Type B pancreatic cell (in vitro differentiated cells): Measurements from ENCODE around the gene DDX49. TPM values are rescaled to one million over a fixed set of nuclear protein-coding genes. Genes with fewer than 3 reads are reported as not detected.
"Not testable (repeated sequence)": the region's sequence is repeated elsewhere in the genome, so short reads cannot be mapped to it uniquely, and the experiment has no call there.

Experiments
- DNase-seq: peaks from one replicate; pipeline ENCODE4 v3.0.0; 2021; ENCODE audit warnings: mixed read lengths; ENCODE audit not compliant: unreplicated experiment; ENCODE audit errors: extremely low spot score
- H3K27ac Mint-ChIP-seq: 2 replicates; pipeline ENCODE4 v1.8.0; 2021; ENCODE audit warnings: mild to moderate bottlenecking, mixed read lengths
- H3K27me3 Mint-ChIP-seq: 2 replicates; pipeline ENCODE4 v1.8.0; 2021; ENCODE audit warnings: mixed read lengths
- H3K36me3 Mint-ChIP-seq: 2 replicates; pipeline ENCODE4 v1.8.0; 2021; ENCODE audit warnings: mixed read lengths
- H3K4me1 Mint-ChIP-seq: one replicate; pipeline ENCODE4 v1.8.0; 2021; ENCODE audit warnings: mixed read lengths; ENCODE audit not compliant: unreplicated experiment
- H3K4me3 Mint-ChIP-seq: 2 replicates; pipeline ENCODE4 v1.8.0; 2021; ENCODE audit warnings: mild to moderate bottlenecking, mixed read lengths
- H3K9me3 Mint-ChIP-seq: 2 replicates; pipeline ENCODE4 v1.8.0; 2021; ENCODE audit warnings: mixed read lengths
- CTCF ChIP-seq: fragments of 200-600 bp; sonication (generic); conservative IDR thresholded peaks from 2 replicates; pipeline ENCODE4 v1.5.0; 2021; ENCODE audit warnings: antibody characterized with exemption, mild to moderate bottlenecking
- total RNA-seq: library from RNA; stranded (reverse); gene quantifications from 2 replicates; pipeline ENCODE4 v1.2.1, GENCODE V29; 2021; ENCODE audit warnings: low replicate concordance

The DDX49 gene
- total RNA-seq, 1 donor from 2014 or later = 58.3 TPM

DNA sequence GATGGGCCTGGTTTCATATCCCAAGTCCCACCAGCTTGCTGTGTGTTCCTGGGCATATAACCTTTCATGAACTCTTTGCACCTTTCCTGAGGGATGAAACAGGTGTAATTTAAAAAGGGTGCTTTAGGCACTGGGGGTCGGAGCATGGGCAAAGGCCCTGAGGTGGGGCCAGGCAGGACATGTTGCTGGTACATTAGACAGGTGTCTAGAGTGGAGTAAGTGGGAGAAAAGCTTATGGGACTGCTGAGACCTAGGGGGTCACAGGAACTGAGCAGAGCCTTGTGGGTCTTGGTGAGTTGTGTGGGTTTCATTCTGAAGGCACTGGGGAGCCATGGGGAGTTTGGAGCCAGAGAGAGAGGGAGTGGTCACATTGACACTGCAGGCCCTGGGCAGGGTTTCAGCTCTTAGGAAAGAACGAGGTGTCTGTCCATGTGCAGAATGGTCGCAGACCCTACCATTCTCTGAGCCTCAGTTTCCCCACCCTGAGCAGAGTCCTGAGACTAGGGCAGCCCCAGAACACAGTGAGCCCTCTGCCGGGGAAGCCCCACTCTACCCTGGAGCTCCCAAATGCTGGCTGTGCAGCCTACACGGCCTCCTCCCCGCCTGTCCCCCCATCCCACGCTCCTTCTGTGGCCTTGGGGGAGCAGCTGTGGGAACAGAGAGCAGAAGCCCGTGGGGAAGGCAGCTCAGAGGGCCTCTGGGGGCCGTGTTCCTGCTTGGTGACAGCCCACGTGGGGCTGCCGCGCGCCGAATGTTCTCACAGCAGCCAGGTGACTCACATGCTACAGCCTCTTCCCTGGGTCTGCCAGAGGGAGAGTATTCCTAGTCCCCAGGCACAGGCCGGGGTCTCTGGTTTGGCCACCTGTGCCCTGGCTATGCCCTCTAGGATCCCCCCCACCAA is 28.8 kb downstream of the DDX49 start:
- DNase-seq = no peak
- peaks cover 8% of the 10 kb centered on the region for H3K27me3 Mint-ChIP-seq
- no peaks in the 10 kb centered on the region for H3K4me1 Mint-ChIP-seq
- no peak for TF ChIP-seq CTCF
- no peaks in the 10 kb centered on the region for H3K36me3 Mint-ChIP-seq
- no peak overlapping the region for H3K27ac Mint-ChIP-seq
- no peaks in the 10 kb centered on the region for H3K9me3 Mint-ChIP-seq
- H3K4me3 Mint-ChIP-seq = no peak overlapping the region

DNA sequence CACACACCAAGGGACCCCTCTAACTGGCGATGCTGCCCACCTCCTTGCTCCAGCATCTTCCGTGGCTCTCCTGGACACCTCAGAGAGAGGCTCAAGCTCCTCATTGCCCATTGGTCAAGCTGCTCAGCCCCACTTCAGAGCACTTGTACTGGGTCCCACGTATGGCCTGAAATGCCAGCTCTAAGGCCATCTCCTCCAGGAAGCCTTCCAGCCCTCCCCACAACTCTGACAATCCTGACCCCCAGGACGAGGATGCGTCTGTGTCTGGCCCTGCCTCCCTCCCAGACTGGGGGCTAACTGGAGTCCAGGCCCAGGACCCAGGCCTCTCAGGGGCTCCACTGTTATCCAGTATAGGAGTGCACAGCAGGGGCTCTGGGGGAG is 29.5 kb downstream of the DDX49 start:
- Mint-ChIP-seq H3K27me3 (peaks cover 8% of the 10 kb centered on the region), H3K36me3 (no peaks in the 10 kb centered on the region), H3K4me3 (no peak overlapping the region), H3K27ac (no peak overlapping the region), H3K9me3 (no peaks in the 10 kb centered on the region), H3K4me1 (no peaks in the 10 kb centered on the region)
- TF ChIP-seq CTCF = no peak
- no peak for DNase-seq

DNA sequence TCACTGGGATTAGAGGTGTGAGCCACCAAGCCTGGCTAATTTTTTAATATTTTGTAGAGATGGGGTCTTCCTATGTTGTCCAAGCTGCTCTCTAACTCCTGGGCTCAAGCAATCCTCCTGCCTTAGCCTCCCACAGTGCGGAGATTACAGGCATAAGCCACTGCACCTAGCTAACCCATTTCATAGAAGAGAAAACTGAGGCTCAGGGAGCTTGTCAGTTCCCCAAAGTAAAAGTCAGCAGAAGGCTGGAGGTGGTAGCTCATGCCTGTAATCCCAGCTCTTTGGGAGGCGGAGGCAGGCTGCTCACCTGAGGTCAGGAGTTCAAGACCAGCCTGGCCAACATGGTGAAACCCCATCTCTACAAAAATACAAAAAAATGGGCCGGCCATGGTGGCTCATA is 30.3 kb downstream of the DDX49 start:
- no peaks in the 10 kb centered on the region for H3K9me3 Mint-ChIP-seq
- H3K27me3 Mint-ChIP-seq = peaks cover 8% of the 10 kb centered on the region
- no peak overlapping the region for H3K27ac Mint-ChIP-seq
- no peaks in the 10 kb centered on the region for H3K36me3 Mint-ChIP-seq
- DNase-seq = no peak
- no peak for TF ChIP-seq CTCF
- H3K4me3 Mint-ChIP-seq = no peak overlapping the region
- no peaks in the 10 kb centered on the region for H3K4me1 Mint-ChIP-seq

- peak overlapping the region; percentile 71 for H3K27ac Mint-ChIP-seq
- H3K36me3 Mint-ChIP-seq = no peaks in the 10 kb centered on the region
- H3K4me1 Mint-ChIP-seq = no peaks in the 10 kb centered on the region
- no peak for TF ChIP-seq CTCF
- no peak overlapping the region for H3K4me3 Mint-ChIP-seq
- no peak for DNase-seq
- no peaks in the 10 kb centered on the region for H3K9me3 Mint-ChIP-seq
- H3K27me3 Mint-ChIP-seq = peaks cover 4% of the 10 kb centered on the region
Measured at GRCh38 chr19:18951721-18952281, 32.3 kb downstream of the DDX49 start.

GRCh38 chr19:18952364-18953003 is 33.0 kb downstream of the DDX49 start:
- H3K36me3 Mint-ChIP-seq, H3K9me3 Mint-ChIP-seq, H3K4me1 Mint-ChIP-seq, H3K4me3 Mint-ChIP-seq, DNase-seq, H3K27me3 Mint-ChIP-seq, H3K27ac Mint-ChIP-seq: not testable (repeated sequence)

DNA sequence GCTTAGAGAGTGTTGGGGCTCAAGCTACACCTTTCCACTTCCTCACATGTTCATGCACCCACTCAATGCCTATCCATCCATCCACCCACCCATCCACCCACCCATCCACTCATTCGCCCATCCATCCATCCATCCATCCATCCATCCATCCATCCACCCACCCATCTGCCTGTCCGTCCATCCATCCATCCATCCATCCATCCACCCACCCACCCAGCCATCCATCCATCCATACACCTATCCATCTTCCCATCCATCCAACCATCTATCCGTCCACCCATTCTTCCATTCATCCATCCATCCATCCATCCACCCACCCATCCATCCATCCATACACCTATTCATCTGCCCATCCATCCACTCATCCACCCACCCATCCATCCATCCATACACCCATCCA is 34.6 kb downstream of the DDX49 start:
- no peak for TF ChIP-seq CTCF
- Mint-ChIP-seq H3K4me3 (no peak overlapping the region), H3K4me1 (no peaks in the 10 kb centered on the region), H3K36me3 (no peaks in the 10 kb centered on the region), H3K27ac (no peak overlapping the region), H3K9me3 (no peaks in the 10 kb centered on the region), H3K27me3 (peaks cover 8% of the 10 kb centered on the region)
- DNase-seq = no peak
